ENCODE results near the gene COLEC12.

The COLEC12 gene

GRCh38 chr18:273525-273924 is 227.0 kb downstream of the COLEC12 start:
- DNase-seq (ENCODE audit: low spot score): no peak

- DNase-seq (ENCODE audit: low spot score): no peak
These were observed 227.9 kb downstream of the COLEC12 start for GRCh38 chr18:272650-273049.

GRCh38 chr18:269480-270095 is 230.9 kb downstream of the COLEC12 start:
- DNase-seq (ENCODE audit: low spot score): no peak

- peak; percentile 95 for DNase-seq (ENCODE audit: low spot score)
These were observed 232.6 kb downstream of the COLEC12 start, which contains the start of gene THOC1 for GRCh38 chr18:267688-268552. Gene THOC1, minus strand, starts transcription at chr18:268047. Its CDS starts 28 bp downstream, at chr18:268019.

GRCh38 chr18:267380-267687 is 233.2 kb downstream of the COLEC12 start:
- no peak for DNase-seq (ENCODE audit: low spot score)
